ENCODE results near the gene ARHGAP20.

The ARHGAP20 gene

GRCh38 chr11:110582728-110583432 lies 129.4 kb downstream of the ARHGAP20 start:
- no peak for TF ChIP-seq Cebpa-rat (IDR thresholded peaks at IDR 0.05)
- H3K4me2 ChIP-seq, result no peak overlapping the region
- no peak overlapping the region for H3K27ac ChIP-seq
- H3K9me3 ChIP-seq, result no peaks in the 10 kb centered on the region
- H3K9ac ChIP-seq, result no peak overlapping the region
- H3K27me3 ChIP-seq, result no peaks in the 10 kb centered on the region
- no peaks in the 10 kb centered on the region for H3K4me1 ChIP-seq
- no peaks in the 10 kb centered on the region for H3K36me3 ChIP-seq
- H3K4me3 ChIP-seq, result no peak overlapping the region
- H4K20me1 ChIP-seq, result no peaks in the 10 kb centered on the region

GRCh38 chr11:110580571-110580970 lies 131.7 kb downstream of the ARHGAP20 start:
- Histone ChIP-seq H3K4me1 (no peaks in the 10 kb centered on the region), H3K36me3 (no peaks in the 10 kb centered on the region), H3K4me2 (no peak overlapping the region), H3K9ac (no peak overlapping the region), H3K27me3 (no peaks in the 10 kb centered on the region), H3K9me3 (no peaks in the 10 kb centered on the region), H3K27ac (no peak overlapping the region), H4K20me1 (no peaks in the 10 kb centered on the region), H3K4me3 (no peak overlapping the region)
- TF ChIP-seq Cebpa-rat (IDR thresholded peaks at IDR 0.05), result no peak

GRCh38 chr11:110573411-110573810 lies 138.8 kb downstream of the ARHGAP20 start:
- Histone ChIP-seq H3K36me3 (no peaks in the 10 kb centered on the region), H3K9me3 (no peaks in the 10 kb centered on the region), H3K4me2 (no peak overlapping the region), H3K27me3 (no peaks in the 10 kb centered on the region), H3K4me3 (no peak overlapping the region), H3K27ac (no peak overlapping the region), H3K9ac (no peak overlapping the region), H3K4me1 (no peaks in the 10 kb centered on the region), H4K20me1 (no peaks in the 10 kb centered on the region)
- TF ChIP-seq Cebpa-rat (IDR thresholded peaks at IDR 0.05), result no peak

GRCh38 chr11:110571081-110571720 lies 141.0 kb downstream of the ARHGAP20 start:
- Histone ChIP-seq H3K27me3 (no peaks in the 10 kb centered on the region), H3K27ac (no peak overlapping the region), H3K4me3 (no peak overlapping the region), H3K9me3 (no peaks in the 10 kb centered on the region), H3K36me3 (no peaks in the 10 kb centered on the region), H3K9ac (no peak overlapping the region), H3K4me2 (no peak overlapping the region), H3K4me1 (no peaks in the 10 kb centered on the region), H4K20me1 (no peaks in the 10 kb centered on the region)
- no peak for TF ChIP-seq Cebpa-rat (IDR thresholded peaks at IDR 0.05)

GRCh38 chr11:110566577-110566976 lies 145.7 kb downstream of the ARHGAP20 start:
- no peaks in the 10 kb centered on the region for H4K20me1 ChIP-seq
- H3K4me1 ChIP-seq, result no peaks in the 10 kb centered on the region
- H3K27ac ChIP-seq, result no peak overlapping the region
- no peaks in the 10 kb centered on the region for H3K9me3 ChIP-seq
- TF ChIP-seq Cebpa-rat (IDR thresholded peaks at IDR 0.05), result no peak
- H3K9ac ChIP-seq, result no peak overlapping the region
- no peaks in the 10 kb centered on the region for H3K36me3 ChIP-seq
- no peak overlapping the region for H3K4me2 ChIP-seq
- H3K27me3 ChIP-seq, result no peaks in the 10 kb centered on the region
- H3K4me3 ChIP-seq, result no peak overlapping the region

GRCh38 chr11:110565357-110566336 lies 146.6 kb downstream of the ARHGAP20 start:
- no peaks in the 10 kb centered on the region for H4K20me1 ChIP-seq
- H3K27ac ChIP-seq, result no peak overlapping the region
- H3K4me3 ChIP-seq, result no peak overlapping the region
- TF ChIP-seq Cebpa-rat (IDR thresholded peaks at IDR 0.05), result peak; percentile 59
- no peak overlapping the region for H3K4me2 ChIP-seq
- no peaks in the 10 kb centered on the region for H3K9me3 ChIP-seq
- H3K36me3 ChIP-seq, result no peaks in the 10 kb centered on the region
- no peaks in the 10 kb centered on the region for H3K27me3 ChIP-seq
- no peaks in the 10 kb centered on the region for H3K4me1 ChIP-seq
- H3K9ac ChIP-seq, result no peak overlapping the region

GRCh38 chr11:110564676-110565356 lies 147.4 kb downstream of the ARHGAP20 start:
- Histone ChIP-seq H3K9ac (no peak overlapping the region), H4K20me1 (no peaks in the 10 kb centered on the region), H3K27ac (no peak overlapping the region), H3K9me3 (no peaks in the 10 kb centered on the region), H3K36me3 (no peaks in the 10 kb centered on the region), H3K4me1 (no peaks in the 10 kb centered on the region), H3K27me3 (no peaks in the 10 kb centered on the region), H3K4me2 (no peak overlapping the region), H3K4me3 (no peak overlapping the region)
- TF ChIP-seq Cebpa-rat (IDR thresholded peaks at IDR 0.05), result no peak

- Histone ChIP-seq H3K4me1 (no peaks in the 10 kb centered on the region), H3K27ac (no peak overlapping the region), H3K9ac (no peak overlapping the region), H3K4me3 (no peak overlapping the region), H3K9me3 (peaks cover 26% of the 10 kb centered on the region), H3K36me3 (no peaks in the 10 kb centered on the region), H4K20me1 (no peaks in the 10 kb centered on the region), H3K27me3 (no peaks in the 10 kb centered on the region), H3K4me2 (no peak overlapping the region)
- TF ChIP-seq Cebpa-rat (IDR thresholded peaks at IDR 0.05), result no peak
Measured at GRCh38 chr11:110544779-110545178, 167.5 kb downstream of the ARHGAP20 start.

- no peak for TF ChIP-seq Cebpa-rat (IDR thresholded peaks at IDR 0.05)
- H3K4me1 ChIP-seq, result no peaks in the 10 kb centered on the region
- H3K4me2 ChIP-seq, result no peak overlapping the region
- no peaks in the 10 kb centered on the region for H4K20me1 ChIP-seq
- no peak overlapping the region for H3K9ac ChIP-seq
- no peak overlapping the region for H3K27ac ChIP-seq
- H3K36me3 ChIP-seq, result no peaks in the 10 kb centered on the region
- H3K4me3 ChIP-seq, result no peak overlapping the region
- no peaks in the 10 kb centered on the region for H3K27me3 ChIP-seq
- H3K9me3 ChIP-seq, result peaks cover 26% of the 10 kb centered on the region
Measured at GRCh38 chr11:110538154-110538553, 174.1 kb downstream of the ARHGAP20 start.

All from BLaER1 (cell line).